Stimulated activated CD4-positive, alpha-beta T cell treated with anti-CD3 and anti-CD28 coated beads, Interleukin-4, amount 100 ng/mL, for 24 hours (primary cell): ENCODE results near the gene GDPD2.
A peak's percentile ranks its signal among the peaks of the same experiment; 100 is the strongest.
"Not testable (repeated sequence)": the region's sequence is repeated elsewhere in the genome, so short reads cannot be mapped to it uniquely, and the experiment has no call there.

Experiments
- DNase-seq: peaks from one replicate; pipeline ENCODE4 v3.0.0-alpha.2; 2020

Gene GDPD2, protein sequence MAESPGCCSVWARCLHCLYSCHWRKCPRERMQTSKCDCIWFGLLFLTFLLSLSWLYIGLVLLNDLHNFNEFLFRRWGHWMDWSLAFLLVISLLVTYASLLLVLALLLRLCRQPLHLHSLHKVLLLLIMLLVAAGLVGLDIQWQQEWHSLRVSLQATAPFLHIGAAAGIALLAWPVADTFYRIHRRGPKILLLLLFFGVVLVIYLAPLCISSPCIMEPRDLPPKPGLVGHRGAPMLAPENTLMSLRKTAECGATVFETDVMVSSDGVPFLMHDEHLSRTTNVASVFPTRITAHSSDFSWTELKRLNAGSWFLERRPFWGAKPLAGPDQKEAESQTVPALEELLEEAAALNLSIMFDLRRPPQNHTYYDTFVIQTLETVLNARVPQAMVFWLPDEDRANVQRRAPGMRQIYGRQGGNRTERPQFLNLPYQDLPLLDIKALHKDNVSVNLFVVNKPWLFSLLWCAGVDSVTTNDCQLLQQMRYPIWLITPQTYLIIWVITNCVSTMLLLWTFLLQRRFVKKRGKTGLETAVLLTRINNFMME

GRCh38 chrX:70422851-70423341 is at the start of gene GDPD2:
Gene GDPD2 (plus strand): TSS chrX:70423314. CDS start chrX:70424985, 1,671 bp downstream.
- DNase-seq, result no peak

- no peak for DNase-seq
Measured at GRCh38 chrX:70386235-70386634, 36.9 kb upstream of the GDPD2 start.

DNA sequence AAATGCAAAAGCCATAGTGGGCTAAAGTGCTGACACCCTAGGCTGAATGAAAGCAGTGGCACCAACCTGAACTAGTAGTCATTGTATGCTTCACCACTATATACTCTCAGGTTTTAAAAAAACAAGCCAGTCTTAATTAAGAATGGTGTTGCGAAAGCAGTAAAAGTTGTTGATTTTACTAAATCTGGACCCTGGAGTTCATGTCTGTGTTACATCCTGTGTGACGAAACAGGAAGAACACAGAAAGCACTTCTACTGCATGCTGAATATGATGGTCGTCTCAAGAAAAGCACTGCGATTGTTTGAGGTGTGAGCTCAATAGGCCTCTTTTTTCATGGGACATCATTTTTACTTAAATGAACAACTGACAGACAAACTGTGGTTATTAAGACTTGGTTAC is 24.2 kb upstream of the GDPD2 start:
- DNase-seq, result no peak

DNA sequence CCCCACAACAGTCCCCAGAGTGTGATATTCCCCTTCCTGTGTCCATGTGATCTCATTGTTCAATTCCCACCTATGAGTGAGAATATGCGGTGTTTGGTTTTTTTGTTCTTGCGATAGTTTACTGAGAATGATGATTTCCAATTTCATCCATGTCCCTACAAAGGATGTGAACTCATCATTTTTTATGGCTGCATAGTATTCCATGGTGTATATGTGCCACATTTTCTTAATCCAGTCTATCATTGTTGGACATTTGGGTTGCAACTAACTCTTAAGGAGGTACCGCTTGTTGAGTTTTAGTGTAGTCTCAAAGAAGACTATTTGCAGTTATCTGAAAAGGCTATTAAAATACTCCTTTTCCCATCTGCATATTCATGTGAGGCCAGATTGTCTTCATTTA is 22.9 kb upstream of the GDPD2 start:
- DNase-seq, result not testable (repeated sequence)

GRCh38 chrX:70402721-70403120 is 20.4 kb upstream of the GDPD2 start:
- no peak for DNase-seq

- DNase-seq, result no peak
Measured at GRCh38 chrX:70405003-70405402, 18.1 kb upstream of the GDPD2 start.

DNA sequence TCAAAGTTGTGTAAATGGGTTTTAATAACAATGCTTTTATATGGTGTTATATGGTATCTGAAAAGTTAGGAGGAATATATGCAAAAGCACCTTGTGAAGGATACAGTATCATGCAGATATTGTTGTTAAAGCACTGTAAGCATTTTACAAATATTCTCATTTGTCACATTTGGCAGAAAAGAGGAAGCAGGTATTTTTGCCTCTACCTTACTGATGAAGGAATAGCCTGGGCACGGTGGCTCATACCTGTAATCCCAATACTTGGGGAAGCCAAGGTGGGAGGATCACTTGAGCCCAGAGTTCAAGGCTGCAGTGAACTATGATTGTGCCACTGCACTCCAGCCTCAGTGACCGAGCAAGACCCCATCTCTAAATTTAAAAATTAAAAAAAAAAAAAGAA is 12.2 kb upstream of the GDPD2 start:
- no peak for DNase-seq

DNA sequence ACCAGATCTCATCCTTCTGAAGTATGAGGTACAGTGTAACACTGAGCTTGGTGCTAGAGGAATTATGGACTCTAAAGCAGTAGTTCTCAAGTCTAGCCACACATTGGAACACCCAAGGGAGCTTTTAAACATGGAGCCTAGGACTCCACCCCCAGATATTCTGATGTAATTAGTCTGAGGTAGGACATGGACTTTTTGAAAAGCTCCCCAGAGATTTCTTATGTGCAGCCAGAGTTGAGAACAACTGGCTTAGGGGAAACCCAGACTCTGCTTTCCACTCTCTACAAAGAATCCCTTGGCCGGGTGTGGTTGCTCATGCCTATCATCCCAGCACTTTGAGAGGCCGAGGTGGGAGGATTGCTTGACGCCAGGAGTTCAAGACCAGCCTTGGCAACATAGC is 11.6 kb upstream of the GDPD2 start:
- no peak for DNase-seq

DNA sequence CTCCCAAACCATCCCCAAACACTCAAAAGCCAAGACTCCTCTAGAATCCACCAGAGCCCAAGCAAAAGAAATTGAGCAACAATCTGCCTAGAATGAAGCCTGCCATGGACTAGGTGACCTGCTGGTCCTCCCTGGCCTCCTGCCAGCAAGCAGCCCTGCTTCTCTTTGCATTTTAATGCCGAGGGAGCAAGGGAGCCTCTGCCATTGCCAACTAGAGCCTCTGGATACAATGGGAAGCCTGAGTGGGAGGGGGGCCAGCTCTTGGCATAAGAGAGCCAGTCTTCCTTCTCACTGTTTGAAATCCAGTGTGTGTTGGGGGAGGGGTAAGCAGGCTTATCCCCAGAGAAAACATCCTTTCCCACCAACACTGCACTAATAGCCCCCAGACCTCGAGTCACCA is 1.5 kb upstream of the GDPD2 start:
- DNase-seq, result no peak

DNA sequence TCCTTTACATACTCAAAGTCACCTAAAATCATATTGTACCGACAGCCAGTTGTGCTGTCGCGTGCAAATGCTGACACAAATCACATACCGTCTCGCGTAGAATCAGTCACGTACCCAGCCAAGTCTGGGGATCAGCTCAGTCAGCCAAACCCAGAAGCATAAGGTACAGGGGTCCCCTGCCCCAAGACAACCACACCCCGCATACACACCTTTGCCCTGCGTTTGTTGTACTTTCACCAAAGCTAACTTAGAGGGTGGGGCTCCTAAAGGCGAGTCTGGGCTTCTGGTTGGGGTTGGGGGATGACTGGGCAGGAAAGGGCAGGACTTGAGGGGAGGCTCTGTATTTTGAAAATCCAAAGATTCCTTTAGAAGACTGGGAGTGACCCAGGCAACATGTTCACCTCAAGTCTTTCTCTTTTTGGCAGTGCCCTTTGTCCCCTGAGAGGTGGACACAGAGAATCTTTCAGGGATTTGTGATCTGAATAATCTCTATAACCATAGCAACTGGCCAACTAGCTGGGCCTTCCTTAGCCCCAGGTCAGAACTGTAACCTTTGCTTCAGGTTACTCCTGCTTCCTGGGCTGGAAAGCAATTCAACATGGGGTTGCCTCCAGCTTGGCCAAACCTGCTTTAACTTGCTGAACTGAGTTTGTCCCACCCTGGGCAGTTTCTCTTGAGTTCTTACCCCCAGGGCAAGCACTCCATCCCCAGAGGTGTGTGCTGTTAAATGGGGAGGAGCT is 992 bp downstream of the GDPD2 start:
- DNase-seq, result no peak

DNA sequence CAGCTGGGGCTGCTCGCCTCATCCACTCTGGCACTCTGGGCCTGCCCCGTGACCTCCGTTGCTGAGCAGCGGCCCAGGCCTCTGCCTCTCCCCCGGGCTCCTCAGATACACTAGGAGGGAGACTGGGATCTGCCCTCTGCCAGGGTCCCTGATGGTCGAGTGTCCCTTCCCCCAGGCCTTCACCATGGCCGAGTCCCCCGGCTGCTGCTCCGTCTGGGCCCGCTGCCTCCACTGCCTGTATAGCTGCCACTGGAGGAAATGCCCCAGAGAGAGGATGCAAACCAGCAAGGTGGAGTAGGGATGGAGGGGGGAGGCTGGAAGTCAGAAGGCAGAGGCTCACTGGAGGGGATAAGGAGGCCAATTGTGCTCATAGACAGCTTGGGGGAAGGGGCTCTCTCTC is 1.7 kb downstream of the GDPD2 start:
- DNase-seq, result no peak

GRCh38 chrX:70426286-70427278 is 3.5 kb downstream of the GDPD2 start:
- no peak for DNase-seq

DNA sequence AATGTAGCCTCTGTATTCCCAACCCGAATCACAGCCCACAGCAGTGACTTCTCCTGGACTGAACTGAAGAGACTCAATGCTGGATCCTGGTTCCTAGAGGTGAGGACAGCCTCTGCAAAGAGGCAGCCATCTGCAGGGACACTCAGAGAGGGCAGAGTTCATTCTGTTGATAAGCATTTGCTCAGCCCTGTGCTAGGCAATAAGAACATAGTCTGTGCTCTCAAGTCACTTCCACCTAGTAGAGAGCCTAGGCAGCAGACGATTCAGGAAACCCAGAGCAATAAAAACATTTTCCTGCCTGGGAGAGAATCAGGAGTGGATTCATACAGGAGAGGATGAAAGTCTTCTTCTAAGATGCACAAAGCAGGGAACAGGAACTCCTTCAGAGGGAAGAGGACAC is 4.3 kb downstream of the GDPD2 start:
- no peak for DNase-seq

- no peak for DNase-seq
Measured at GRCh38 chrX:70429759-70430158, 6.6 kb downstream of the GDPD2 start.

GRCh38 chrX:70432936-70433847 is 10.1 kb downstream of the GDPD2 start:
- no peak for DNase-seq

GRCh38 chrX:70433848-70434351 is 10.8 kb downstream of the GDPD2 start:
- DNase-seq, result peak; percentile 72

GRCh38 chrX:70434352-70434866 is 11.3 kb downstream of the GDPD2 start:
- DNase-seq, result peak; percentile 71

- no peak for DNase-seq
Measured at GRCh38 chrX:70434914-70435586, 11.9 kb downstream of the GDPD2 start.

DNA sequence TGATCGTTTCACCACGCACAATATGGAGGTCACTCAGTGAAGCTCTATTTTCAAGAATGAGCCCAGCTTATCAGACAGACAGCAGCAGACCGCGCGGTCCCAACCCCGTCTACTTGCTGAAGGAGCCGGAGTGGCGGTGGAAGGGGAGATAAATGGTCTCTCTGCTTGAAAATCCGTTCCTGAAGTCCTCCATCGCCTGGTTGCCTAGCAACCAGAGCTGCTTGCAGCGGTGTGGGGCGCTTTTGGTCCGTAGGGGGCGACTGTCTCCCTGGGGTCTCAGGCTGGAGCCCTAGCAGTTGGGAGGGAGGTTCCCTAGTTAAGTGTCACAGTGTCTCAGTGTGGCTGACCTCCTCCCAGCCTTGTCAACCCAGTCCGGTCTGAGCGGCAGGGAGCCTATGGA is 13.2 kb downstream of the GDPD2 start:
- DNase-seq, result no peak

GRCh38 chrX:70437011-70437410 is 13.9 kb downstream of the GDPD2 start:
- DNase-seq, result no peak
